Smooth muscle cell of the umbilical artery (primary cell): ENCODE measurements around the gene FZD1. TPM values are rescaled to one million over a fixed set of nuclear protein-coding genes. Genes with fewer than 3 reads are reported as not detected.

Source experiments
- total RNA-seq: library from RNA; depleted of rRNA; stranded (reverse); fragments of >200 nt; gene quantifications from 2 replicates; pipeline ENCODE4 v1.2.3, GENCODE V29; 2014

Gene FZD1
- total RNA-seq = 7.7 and 8.3 TPM in 2 replicates

DNA sequence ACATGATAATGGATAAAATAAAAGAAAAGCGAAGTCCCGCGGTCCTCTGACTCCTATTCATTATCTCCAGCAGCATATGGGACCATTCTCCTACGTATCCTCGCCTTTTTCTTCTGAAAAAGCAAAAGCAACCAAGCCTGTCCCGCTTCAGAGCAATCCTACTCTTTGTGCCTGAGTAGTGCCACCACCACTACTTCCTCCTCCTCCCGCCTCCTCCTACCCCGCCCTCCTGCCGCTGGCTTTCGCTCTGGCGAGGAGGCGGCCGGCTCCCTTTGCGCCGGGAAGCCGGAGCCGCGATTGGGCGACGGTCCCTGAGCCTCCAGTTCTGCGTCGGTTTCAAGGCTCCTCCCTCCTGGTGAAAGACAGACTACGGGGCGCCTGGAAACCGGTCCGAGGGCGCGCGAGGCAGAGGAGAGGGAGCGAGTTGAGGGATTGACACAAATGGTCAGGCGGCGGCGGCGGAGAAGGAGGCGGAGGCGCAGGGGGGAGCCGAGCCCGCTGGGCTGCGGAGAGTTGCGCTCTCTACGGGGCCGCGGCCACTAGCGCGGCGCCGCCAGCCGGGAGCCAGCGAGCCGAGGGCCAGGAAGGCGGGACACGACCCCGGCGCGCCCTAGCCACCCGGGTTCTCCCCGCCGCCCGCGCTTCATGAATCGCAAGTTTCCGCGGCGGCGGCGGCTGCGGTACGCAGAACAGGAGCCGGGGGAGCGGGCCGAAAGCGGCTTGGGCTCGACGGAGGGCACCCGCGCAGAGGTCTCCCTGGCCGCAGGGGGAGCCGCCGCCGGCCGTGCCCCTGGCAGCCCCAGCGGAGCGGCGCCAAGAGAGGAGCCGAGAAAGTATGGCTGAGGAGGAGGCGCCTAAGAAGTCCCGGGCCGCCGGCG is at the start of gene FZD1:
Gene FZD1 (plus strand): TSS at position 388 of the 878 bp plus-strand sequence. CDS start 448 bp downstream, at position 836.

